Effector CD4-positive, alpha-beta T cell (primary cell): ENCODE results near the gene FBXO2.

Experiments used
- DNase-seq: peaks from one replicate; pipeline ENCODE4 v3.0.0-alpha.2; 2020

Gene FBXO2

GRCh38 chr1:11681071-11681771, 27.0 kb upstream of the FBXO2 start, which contains the start of gene MAD2L2:
Gene MAD2L2 (minus strand): TSS chr1:11681148. CDS start chr1:11680601, 547 bp downstream.
- peak; percentile 88 for DNase-seq

GRCh38 chr1:11680270-11681070, 26.2 kb upstream of the FBXO2 start:
- DNase-seq, result no peak

- DNase-seq, result no peak
These were observed 24.2 kb upstream of the FBXO2 start for GRCh38 chr1:11678442-11678841.

- DNase-seq, result no peak
These were observed 22.3 kb upstream of the FBXO2 start for GRCh38 chr1:11676386-11677103.

GRCh38 chr1:11675325-11675724, 21.1 kb upstream of the FBXO2 start:
- DNase-seq, result no peak

GRCh38 chr1:11674488-11674887, 20.3 kb upstream of the FBXO2 start:
- DNase-seq, result no peak

- no peak for DNase-seq
These were observed 19.0 kb upstream of the FBXO2 start for GRCh38 chr1:11673089-11673769.

GRCh38 chr1:11671544-11672286, 17.5 kb upstream of the FBXO2 start:
- DNase-seq, result no peak

- DNase-seq, result no peak
These were observed 16.9 kb upstream of the FBXO2 start for GRCh38 chr1:11671205-11671543.

GRCh38 chr1:11670747-11671146, 16.5 kb upstream of the FBXO2 start:
- DNase-seq, result no peak

- DNase-seq, result no peak
These were observed 14.3 kb upstream of the FBXO2 start for GRCh38 chr1:11668516-11668915.

GRCh38 chr1:11664336-11665065, 10.3 kb upstream of the FBXO2 start:
- DNase-seq, result peak; percentile 28

GRCh38 chr1:11661103-11661502, 6.9 kb upstream of the FBXO2 start:
- no peak for DNase-seq

GRCh38 chr1:11659748-11660147, 5.5 kb upstream of the FBXO2 start:
- no peak for DNase-seq

- no peak for DNase-seq
These were observed 4.3 kb upstream of the FBXO2 start for GRCh38 chr1:11658542-11658941.

- no peak for DNase-seq
These were observed 3.4 kb upstream of the FBXO2 start for GRCh38 chr1:11657654-11658053.

- DNase-seq, result no peak
These were observed 945 bp upstream of the FBXO2 start for GRCh38 chr1:11654939-11655808.

- DNase-seq, result no peak
These were observed 430 bp downstream of the FBXO2 start for GRCh38 chr1:11653861-11654136.

- DNase-seq, result no peak
These were observed 948 bp downstream of the FBXO2 start for GRCh38 chr1:11653101-11653860.

- DNase-seq, result no peak
These were observed 1.9 kb downstream of the FBXO2 start for GRCh38 chr1:11652203-11652780.
